SK-N-SH treated with all-trans-retinoic acid at 6 μM for 48 hours (cell line): ENCODE results near the gene PARK7.

Experiments
- ATAC-seq: fragments of 200-7000 bp; cut with Tn5 transposase; 3 replicates; pipeline ENCODE4 v1.9.1; 2020; ENCODE audit warnings: mild to moderate bottlenecking, moderate library complexity
- ARNTL ChIP-seq: fragments of 450-650 bp; formaldehyde crosslinking; IDR thresholded peaks from 2 replicates; pipeline ENCODE4 v1.5.0; 2020; ENCODE audit warnings: low read depth, mild to moderate bottlenecking, moderate library complexity, borderline replicate concordance
- BACH2 ChIP-seq: fragments of 250-450 bp; sonication (Bioruptor Pico); IDR thresholded peaks from 2 replicates; pipeline ENCODE4 v1.9.0; 2021; ENCODE audit warnings: mild to moderate bottlenecking, borderline replicate concordance
- CSDC2 ChIP-seq: fragments of 250-450 bp; sonication (Bioruptor Pico); IDR thresholded peaks from 2 replicates; pipeline ENCODE4 v1.5.0; 2020; ENCODE audit warnings: mild to moderate bottlenecking, moderate library complexity
- CSRNP3 ChIP-seq: fragments of 250-450 bp; sonication (Bioruptor Pico); IDR thresholded peaks from 2 replicates; pipeline ENCODE4 v1.5.1; 2021; ENCODE audit warnings: mild to moderate bottlenecking, moderate library complexity
- ESRRG ChIP-seq: fragments of 250-450 bp; sonication (Bioruptor Pico); IDR thresholded peaks from 2 replicates; pipeline ENCODE4 v1.6.1; 2021; ENCODE audit warnings: mild to moderate bottlenecking
- GLIS3 ChIP-seq: fragments of 250-450 bp; sonication (Bioruptor Pico); IDR thresholded peaks from 2 replicates; pipeline ENCODE4 v1.5.0; 2020; ENCODE audit warnings: mild to moderate bottlenecking, moderate library complexity
- ISL1 ChIP-seq: fragments of 250-450 bp; sonication (Bioruptor Pico); IDR thresholded peaks from 2 replicates; pipeline ENCODE4 v2.1.2; 2022; ENCODE audit warnings: mild to moderate bottlenecking, moderate library complexity
- POU6F1 ChIP-seq: fragments of 250-450 bp; sonication (Bioruptor Pico); IDR thresholded peaks from 2 replicates; pipeline ENCODE4 v1.8.0; 2021; ENCODE audit warnings: low read depth, mild to moderate bottlenecking, moderate library complexity, borderline replicate concordance
- PPARA ChIP-seq: fragments of 250-450 bp; sonication (Bioruptor Pico); IDR thresholded peaks from 2 replicates; pipeline ENCODE4 v1.5.0; 2020; ENCODE audit warnings: mild to moderate bottlenecking, borderline replicate concordance
- RARB ChIP-seq: fragments of 250-450 bp; sonication (Bioruptor Pico); IDR thresholded peaks from 2 replicates; pipeline ENCODE4 v1.8.0; 2021; ENCODE audit warnings: mild to moderate bottlenecking, moderate library complexity
- SNAI2 ChIP-seq: fragments of 250-450 bp; sonication (Bioruptor Pico); IDR thresholded peaks from 2 replicates; pipeline ENCODE4 v1.5.0; 2020; ENCODE audit warnings: mild to moderate bottlenecking, moderate library complexity
- TCF4 ChIP-seq: fragments of 250-450 bp; sonication (Bioruptor Pico); IDR thresholded peaks from 2 replicates; pipeline ENCODE4 v1.8.0; 2021; ENCODE audit warnings: mild to moderate bottlenecking, moderate library complexity, borderline replicate concordance
- TSHZ2 ChIP-seq: fragments of 250-450 bp; sonication (Bioruptor Pico); IDR thresholded peaks from 2 replicates; pipeline ENCODE4 v1.5.0; 2020; ENCODE audit warnings: mild to moderate bottlenecking, moderate library complexity
- ZC3H10 ChIP-seq: fragments of 250-450 bp; sonication (Bioruptor Pico); IDR thresholded peaks from 2 replicates; pipeline ENCODE4 v1.5.1; 2021; ENCODE audit warnings: mild to moderate bottlenecking, moderate library complexity
- ZNF70 ChIP-seq: fragments of 450-650 bp; formaldehyde crosslinking; IDR thresholded peaks from 2 replicates; pipeline ENCODE4 v1.5.0; 2020; ENCODE audit warnings: mild to moderate bottlenecking, moderate library complexity
- ZNF8 ChIP-seq: fragments of 450-650 bp; formaldehyde crosslinking; IDR thresholded peaks from 2 replicates; pipeline ENCODE4 v1.5.0; 2020; ENCODE audit warnings: mild to moderate bottlenecking, moderate library complexity
- TF ChIP-seq, protein P1 (sequence below): fragments of 250-450 bp; sonication (Bioruptor Pico); IDR thresholded peaks from 2 replicates; pipeline ENCODE4 v1.5.1; 2020; ENCODE audit warnings: low read depth, mild to moderate bottlenecking, moderate library complexity

PARK7 gene

DNA sequence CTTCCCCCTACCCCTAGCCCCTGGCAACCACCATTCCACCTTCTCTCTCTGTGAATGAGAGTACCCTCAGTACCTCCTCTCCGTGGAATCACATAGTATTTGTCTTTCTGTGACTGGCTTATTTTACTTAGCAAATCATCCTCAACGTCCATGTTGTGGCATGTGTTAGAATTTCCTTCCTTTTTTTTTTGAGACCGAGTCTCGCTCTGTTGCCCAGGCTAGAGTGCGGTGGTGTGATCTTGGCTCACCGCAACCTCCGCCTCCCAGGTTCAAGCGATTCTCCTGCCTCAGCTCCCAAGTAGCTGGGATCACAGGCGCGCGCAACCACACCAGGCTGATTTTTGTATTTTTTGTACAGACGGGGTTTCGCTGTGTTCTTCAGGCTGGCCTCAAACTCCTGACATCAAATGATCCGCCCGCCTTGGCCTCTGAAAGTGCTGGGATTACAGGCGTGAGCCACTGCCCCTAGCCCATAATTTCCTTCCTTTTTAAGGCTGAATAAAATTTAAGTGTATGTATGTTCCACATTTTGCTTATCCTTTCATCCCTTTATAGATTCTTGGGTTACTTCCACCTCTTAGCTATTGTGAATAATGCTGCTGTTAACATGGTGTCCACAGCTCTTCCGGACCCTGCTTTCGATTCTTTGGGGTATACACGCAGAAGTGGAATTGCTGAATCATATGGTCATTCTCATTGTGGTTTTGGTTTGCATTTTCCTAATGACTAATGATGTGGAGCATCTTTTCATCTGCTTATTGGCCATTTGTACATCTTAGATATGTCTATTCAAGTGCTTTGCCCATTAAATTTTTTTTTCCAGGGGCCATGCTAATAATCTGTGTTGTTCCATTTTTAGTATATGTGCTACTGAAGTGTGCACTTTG lies 32.3 kb downstream of the PARK7 start:
- TF ChIP-seq ZNF70 (CRISPR knock-in tag) = no peak
- TF ChIP-seq CSRNP3 (CRISPR knock-in tag) = no peak
- no peak for TF ChIP-seq POU6F1
- TF ChIP-seq RARB (CRISPR knock-in tag) = no peak
- peak; percentile 53 for ATAC-seq

DNA sequence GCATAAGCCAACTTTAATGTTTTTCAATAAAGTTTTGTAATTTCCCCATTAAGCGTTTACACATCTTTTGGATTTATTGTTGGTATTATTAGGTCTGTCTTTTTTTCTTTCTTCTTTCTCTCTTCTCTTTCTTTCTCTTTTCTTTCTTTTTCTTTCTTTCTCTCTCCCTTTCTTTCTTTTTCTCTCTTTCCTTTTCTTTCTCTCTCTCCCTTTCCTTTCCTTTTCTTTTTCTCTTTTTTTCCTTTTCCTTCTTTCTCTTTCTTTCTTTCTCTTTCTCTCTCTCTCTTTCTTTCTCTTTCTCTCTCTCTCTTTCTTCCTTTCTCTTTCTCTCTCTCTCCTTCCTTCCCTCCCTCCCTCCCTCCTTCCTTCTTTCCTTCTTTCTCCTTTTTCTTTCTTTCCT lies 33.3 kb downstream of the PARK7 start:
- TF ChIP-seq, protein P1, sequence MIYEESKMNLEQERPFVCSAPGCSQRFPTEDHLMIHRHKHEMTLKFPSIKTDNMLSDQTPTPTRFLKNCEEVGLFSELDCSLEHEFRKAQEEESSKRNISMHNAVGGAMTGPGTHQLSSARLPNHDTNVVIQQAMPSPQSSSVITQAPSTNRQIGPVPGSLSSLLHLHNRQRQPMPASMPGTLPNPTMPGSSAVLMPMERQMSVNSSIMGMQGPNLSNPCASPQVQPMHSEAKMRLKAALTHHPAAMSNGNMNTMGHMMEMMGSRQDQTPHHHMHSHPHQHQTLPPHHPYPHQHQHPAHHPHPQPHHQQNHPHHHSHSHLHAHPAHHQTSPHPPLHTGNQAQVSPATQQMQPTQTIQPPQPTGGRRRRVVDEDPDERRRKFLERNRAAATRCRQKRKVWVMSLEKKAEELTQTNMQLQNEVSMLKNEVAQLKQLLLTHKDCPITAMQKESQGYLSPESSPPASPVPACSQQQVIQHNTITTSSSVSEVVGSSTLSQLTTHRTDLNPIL (CRISPR knock-in tag) = no peak
- TF ChIP-seq SNAI2 = no peak
- no peak for TF ChIP-seq GLIS3 (CRISPR knock-in tag)
- no peak for TF ChIP-seq ISL1
- TF ChIP-seq ESRRG (CRISPR knock-in tag) = no peak
- TF ChIP-seq ARNTL (CRISPR knock-in tag) = no peak
- no peak for TF ChIP-seq CSRNP3 (CRISPR knock-in tag)
- TF ChIP-seq ZC3H10 (CRISPR knock-in tag) = no peak
- no peak for ATAC-seq

GRCh38 chr1:7995437-7995836 lies 33.9 kb downstream of the PARK7 start:
- ATAC-seq = no peak
- no peak for TF ChIP-seq SNAI2
- no peak for TF ChIP-seq TCF4 (CRISPR knock-in tag)
- no peak for TF ChIP-seq BACH2 (CRISPR knock-in tag)
- TF ChIP-seq GLIS3 (CRISPR knock-in tag) = no peak
- TF ChIP-seq, all 23 proteins: peak for 0

- TF ChIP-seq ARNTL (CRISPR knock-in tag) (no peak), PPARA (no peak), CSRNP3 (CRISPR knock-in tag) (no peak), SNAI2 (no peak), TCF4 (CRISPR knock-in tag) (no peak), TSHZ2 (no peak), ISL1 (no peak), POU6F1 (no peak), CSDC2 (CRISPR knock-in tag) (no peak), GLIS3 (CRISPR knock-in tag) (no peak), ZNF8 (CRISPR knock-in tag) (no peak)
- TF ChIP-seq, protein P1 (CRISPR knock-in tag) = no peak
- no peak for ATAC-seq
Observed at GRCh38 chr1:8002329-8002910, 40.9 kb downstream of the PARK7 start.
